Smooth muscle cell (in vitro differentiated cells): ENCODE measurements around the gene PPP4C. TPM values are rescaled to one million over a fixed set of nuclear protein-coding genes. Genes with fewer than 3 reads are reported as not detected.

ENCODE experiments used
- DNase-seq: peaks from one replicate; lab custom pipeline; 2025; ENCODE audit not compliant: unreplicated experiment; lab: John Stamatoyannopoulos, UW
- H2AFZ ChIP-seq: fragments of 200-600 bp; sonication (generic); 2 replicates; pipeline ENCODE4 v1.6.0; 2016; ENCODE audit warnings: antibody characterized with exemption, low read depth, mild to moderate bottlenecking
- H3F3A ChIP-seq: fragments of 200-600 bp; sonication (generic); 2 replicates; pipeline ENCODE4 v1.6.0; 2017; ENCODE audit warnings: antibody characterized with exemption, low read depth
- H3K27ac ChIP-seq: fragments of 200-600 bp; sonication (generic); 2 replicates; pipeline ENCODE4 v1.5.1; 2016; ENCODE audit warnings: low read depth, mild to moderate bottlenecking
- H3K27me3 ChIP-seq: fragments of 200-600 bp; sonication (generic); 2 replicates; pipeline ENCODE4 v1.6.1; 2016; ENCODE audit warnings: low read depth, mild to moderate bottlenecking
- H3K36me3 ChIP-seq: fragments of 200-600 bp; sonication (generic); 2 replicates; pipeline ENCODE4 v1.5.1; 2016; ENCODE audit warnings: low read depth
- H3K4me1 ChIP-seq: fragments of 200-600 bp; sonication (generic); 2 replicates; pipeline ENCODE4 v1.5.1; 2016; ENCODE audit warnings: low read depth
- H3K4me2 ChIP-seq: fragments of 200-600 bp; sonication (generic); 2 replicates; pipeline ENCODE4 v1.6.0; 2016; ENCODE audit warnings: mild to moderate bottlenecking
- H3K4me3 ChIP-seq: fragments of 200-600 bp; sonication (generic); 2 replicates; pipeline ENCODE4 v1.5.1; 2016; ENCODE audit warnings: mild to moderate bottlenecking
- H3K79me2 ChIP-seq: fragments of 200-600 bp; sonication (generic); 2 replicates; pipeline ENCODE4 v1.6.0; 2016; ENCODE audit warnings: low read depth, mild to moderate bottlenecking
- H3K9ac ChIP-seq: fragments of 200-600 bp; sonication (generic); 2 replicates; pipeline ENCODE4 v1.6.0; 2016; ENCODE audit warnings: low read depth
- H3K9me3 ChIP-seq: fragments of 200-600 bp; sonication (generic); replicated peaks from 2 replicates; pipeline ENCODE4 v1.5.1; 2016; ENCODE audit warnings: low read depth
- H4K20me1 ChIP-seq: fragments of 200-600 bp; sonication (generic); 2 replicates; pipeline ENCODE4 v1.6.0; 2016; ENCODE audit warnings: low read depth
- WGBS: methylation state at CpG from one replicate; pipeline ENCODE4 v1.1.7; 2016; ENCODE audit warnings: low lambda C conversion rate; 5-methylcytosine and 5-hydroxymethylcytosine counted together
- polyA plus RNA-seq: library from polyadenylated mRNA; unstranded; fragments of >200 nt; fragmentation: Nextera tagmentation; extraction: Ambion mirVana; gene quantifications from 2 replicates; pipeline ENCODE4 v1.2.1, GENCODE V29; 2016
- total RNA-seq: library from RNA; depleted of rRNA; stranded (reverse); fragments of >200 nt; gene quantifications from 2 replicates; pipeline ENCODE4 v1.2.3, GENCODE V29; 2014
- TF ChIP-seq, protein P1 (sequence below): fragments of 200-600 bp; sonication (generic); IDR thresholded peaks from 2 replicates; pipeline ENCODE4 v1.5.1; 2017; ENCODE audit warnings: borderline replicate concordance, mild to moderate bottlenecking, antibody characterized with exemption; ENCODE audit not compliant: insufficient read depth, poor library complexity, severe bottlenecking

PPP4C gene
- total and polyA plus RNA-seq, 2 experiments from 2014 or later: 111 to 224 TPM

DNA sequence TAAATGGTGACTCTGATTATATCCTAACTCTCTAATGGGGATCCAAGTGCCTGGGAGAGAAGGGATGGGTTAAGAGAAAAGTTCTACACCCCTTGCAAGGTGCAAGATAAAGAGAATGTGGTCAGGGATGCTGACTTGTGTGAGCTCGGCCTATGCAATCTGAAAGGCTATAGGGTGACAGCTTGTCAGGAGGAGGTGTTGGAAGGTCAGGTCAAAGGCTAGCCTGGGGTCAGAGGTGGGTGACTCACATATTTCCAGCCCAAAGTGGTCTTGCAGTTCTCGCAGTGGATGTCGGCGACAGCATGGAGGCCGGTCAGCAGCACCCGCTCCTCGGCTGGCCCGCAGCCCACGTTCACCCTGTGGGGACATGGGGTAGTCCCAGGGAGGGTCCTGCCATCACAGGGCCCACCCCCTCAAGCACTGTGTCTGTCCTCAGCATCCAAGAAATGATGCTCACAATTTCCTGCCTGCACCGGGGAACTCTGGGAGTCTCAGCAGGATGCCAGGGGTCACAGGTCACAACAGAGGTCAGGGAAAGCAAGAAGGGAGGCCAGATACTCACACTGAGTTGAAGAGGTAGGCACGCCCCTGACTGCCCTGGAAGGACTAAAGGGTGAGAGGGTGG lies 18.9 kb downstream of the PPP4C start:
- no peaks in the 10 kb centered on the region for H3K9me3 ChIP-seq
- no peak overlapping the region for H3K27ac ChIP-seq
- no peaks in the 10 kb centered on the region for H3K27me3 ChIP-seq
- H3K9ac ChIP-seq: no peak overlapping the region
- no peak overlapping the region for H2AFZ ChIP-seq
- H3K4me1 ChIP-seq: peaks cover 31% of the 10 kb centered on the region
- no peak overlapping the region for H3K4me3 ChIP-seq
- H3K4me2 ChIP-seq: peak overlapping the region; percentile 89
- TF ChIP-seq, protein P1, sequence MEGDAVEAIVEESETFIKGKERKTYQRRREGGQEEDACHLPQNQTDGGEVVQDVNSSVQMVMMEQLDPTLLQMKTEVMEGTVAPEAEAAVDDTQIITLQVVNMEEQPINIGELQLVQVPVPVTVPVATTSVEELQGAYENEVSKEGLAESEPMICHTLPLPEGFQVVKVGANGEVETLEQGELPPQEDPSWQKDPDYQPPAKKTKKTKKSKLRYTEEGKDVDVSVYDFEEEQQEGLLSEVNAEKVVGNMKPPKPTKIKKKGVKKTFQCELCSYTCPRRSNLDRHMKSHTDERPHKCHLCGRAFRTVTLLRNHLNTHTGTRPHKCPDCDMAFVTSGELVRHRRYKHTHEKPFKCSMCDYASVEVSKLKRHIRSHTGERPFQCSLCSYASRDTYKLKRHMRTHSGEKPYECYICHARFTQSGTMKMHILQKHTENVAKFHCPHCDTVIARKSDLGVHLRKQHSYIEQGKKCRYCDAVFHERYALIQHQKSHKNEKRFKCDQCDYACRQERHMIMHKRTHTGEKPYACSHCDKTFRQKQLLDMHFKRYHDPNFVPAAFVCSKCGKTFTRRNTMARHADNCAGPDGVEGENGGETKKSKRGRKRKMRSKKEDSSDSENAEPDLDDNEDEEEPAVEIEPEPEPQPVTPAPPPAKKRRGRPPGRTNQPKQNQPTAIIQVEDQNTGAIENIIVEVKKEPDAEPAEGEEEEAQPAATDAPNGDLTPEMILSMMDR: no peak
- 93% methylated on average over 11 of the region's 11 CpGs for WGBS
- H3K79me2 ChIP-seq: peaks cover 28% of the 10 kb centered on the region
- no peaks in the 10 kb centered on the region for H3K36me3 ChIP-seq
- H4K20me1 ChIP-seq: peaks cover 22% of the 10 kb centered on the region
- peaks cover 15% of the 10 kb centered on the region for H3F3A ChIP-seq
- DNase-seq: no peak

DNA sequence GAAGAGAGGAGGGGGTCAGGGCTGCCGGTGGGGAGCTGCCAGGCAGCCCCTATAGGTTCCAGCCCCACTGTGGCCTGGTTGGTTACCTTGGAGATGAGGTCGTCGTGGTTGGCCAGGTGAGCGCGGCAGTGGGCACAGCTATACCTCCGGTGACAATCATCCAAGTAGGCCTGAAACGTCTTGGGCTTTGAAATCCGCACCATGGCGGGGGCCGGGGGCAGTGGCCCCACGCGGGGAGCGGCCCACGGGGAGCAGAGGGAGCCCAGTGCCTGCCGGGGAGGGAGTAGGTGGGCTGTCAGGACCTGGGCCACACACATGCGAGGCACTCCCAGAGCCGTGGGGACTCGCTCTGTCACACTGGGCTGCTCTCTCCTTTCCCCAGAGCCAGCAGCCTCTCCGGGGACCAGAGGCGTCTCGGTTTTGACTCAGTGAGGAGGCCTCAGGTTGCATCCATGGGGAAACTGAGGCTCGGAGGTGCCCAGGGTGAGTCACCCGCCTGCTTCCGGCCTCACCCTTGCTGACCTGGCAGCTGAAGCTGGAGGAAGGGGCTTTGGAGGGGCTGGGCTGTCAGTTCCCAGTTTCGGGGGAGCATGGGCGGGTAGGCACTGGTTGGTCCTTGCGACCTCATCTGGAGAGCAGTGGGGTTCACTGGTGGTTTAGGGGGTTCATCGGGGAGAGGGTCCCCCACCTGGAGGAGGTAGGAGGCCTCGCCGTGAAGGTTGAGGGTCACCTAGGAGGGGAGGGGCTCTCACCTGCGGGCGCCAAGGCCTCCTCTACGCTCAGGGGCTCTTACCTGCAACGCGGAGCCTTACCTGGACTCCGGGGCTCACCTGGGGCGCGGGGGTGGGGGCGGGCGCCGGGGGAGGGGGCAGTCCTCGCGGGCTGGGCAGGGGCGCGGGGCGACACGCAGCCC lies 19.6 kb downstream of the PPP4C start:
- H3K4me2 ChIP-seq: peak overlapping the region; percentile 89
- TF ChIP-seq, protein P1: no peak
- H3K36me3 ChIP-seq: no peaks in the 10 kb centered on the region
- H3K4me1 ChIP-seq: peaks cover 39% of the 10 kb centered on the region
- H3K27me3 ChIP-seq: no peaks in the 10 kb centered on the region
- peaks cover 36% of the 10 kb centered on the region for H3K79me2 ChIP-seq
- peaks cover 30% of the 10 kb centered on the region for H4K20me1 ChIP-seq
- no peaks in the 10 kb centered on the region for H3K9me3 ChIP-seq
- H3K9ac ChIP-seq: peak overlapping the region; percentile 39
- peak overlapping the region; percentile 45 for H3K27ac ChIP-seq
- DNase-seq: no peak
- H2AFZ ChIP-seq: no peak overlapping the region
- WGBS: 45% methylated on average over 34 of the region's 47 CpGs
- peak overlapping the region; percentile 76 for H3K4me3 ChIP-seq
- peaks cover 10% of the 10 kb centered on the region for H3F3A ChIP-seq

DNA sequence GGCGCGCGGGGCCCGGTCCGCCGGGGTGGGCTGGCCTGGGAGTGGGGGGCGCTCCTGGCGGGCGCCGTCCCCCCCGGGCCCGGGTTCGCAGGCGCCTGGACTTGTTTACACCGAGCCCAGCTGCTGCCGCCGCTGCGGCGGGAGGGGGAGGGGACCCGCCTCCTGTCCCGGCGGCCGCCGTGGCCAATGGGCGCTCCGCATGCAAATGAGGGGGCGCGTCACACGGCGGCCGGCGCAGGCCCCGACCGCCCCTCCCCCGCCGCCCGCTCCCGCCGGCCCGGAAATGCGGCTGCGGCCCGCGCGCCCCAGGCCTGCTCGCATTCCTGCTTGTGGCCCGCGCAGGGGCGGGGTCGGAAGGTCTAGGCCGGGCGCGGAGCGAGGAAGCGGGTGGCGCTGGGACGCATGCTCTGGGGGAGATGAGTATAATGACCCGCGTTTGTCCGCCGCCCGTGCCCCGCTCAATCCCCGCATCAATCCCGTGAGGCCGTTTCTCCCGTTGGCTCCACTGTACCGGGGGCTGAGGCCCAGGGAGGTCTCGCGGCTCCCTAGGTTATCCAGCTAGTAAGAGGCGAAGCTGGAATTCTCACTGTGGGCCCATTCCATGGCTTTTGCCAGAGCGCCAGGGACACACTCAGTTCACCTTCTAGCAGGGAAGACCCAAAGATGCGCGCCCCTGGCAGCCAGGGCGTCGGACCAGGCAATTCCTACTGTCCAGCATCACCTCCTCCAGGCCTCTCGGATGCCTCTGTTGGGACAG lies 20.5 kb downstream of the PPP4C start, which contains the start of gene YPEL3:
YPEL3 (minus strand) TSS at position 109 of the 757 bp plus-strand sequence. CDS start 731 bp downstream, outside the sequence.
- Histone ChIP-seq H3F3A (peaks cover 8% of the 10 kb centered on the region), H3K9me3 (no peaks in the 10 kb centered on the region), H4K20me1 (peaks cover 38% of the 10 kb centered on the region), H3K27ac (peak within 1 kb of the TSS; percentile 74), H3K27me3 (no peaks in the 10 kb centered on the region), H3K79me2 (peaks cover 45% of the 10 kb centered on the region), H3K9ac (peak within 1 kb of the TSS; percentile 70), H3K36me3 (no peaks in the 10 kb centered on the region), H2AFZ (peak within 1 kb of the TSS; percentile 17), H3K4me3 (peak within 1 kb of the TSS; percentile 76), H3K4me2 (peak within 1 kb of the TSS; percentile 90), H3K4me1 (peaks cover 39% of the 10 kb centered on the region)
- DNase-seq: peak; percentile 74
- TF ChIP-seq, protein P1: no peak
- WGBS: 2% methylated on average over 28 of the region's 77 CpGs
